Measurements from ENCODE around the gene PDCL3. TPM values are rescaled to one million over a fixed set of nuclear protein-coding genes. Genes with fewer than 3 reads are reported as not detected.

PDCL3 gene
- total RNA-seq, 1 donor from 2014 or later = 23.9 TPM

- no peaks in the 10 kb centered on the region for H3K27me3 ChIP-seq (ENCODE audit: control insufficient read depth, insufficient read depth, low read length)
- TF ChIP-seq CTCF (IDR thresholded peaks at IDR 0.05; ENCODE audit: insufficient read depth, low read length, poor library complexity, severe bottlenecking) = no peak
- no peak overlapping the region for H3K4me3 ChIP-seq (ENCODE audit: low read depth, low read length)
- DNase-seq (ENCODE audit: low read depth) = no peak
- H3K36me3 ChIP-seq (ENCODE audit: control insufficient read depth, insufficient read depth, low read length) = no peaks in the 10 kb centered on the region
These were observed 14.0 kb upstream of the PDCL3 start for GRCh38 chr2:100548771-100549170.

DNA sequence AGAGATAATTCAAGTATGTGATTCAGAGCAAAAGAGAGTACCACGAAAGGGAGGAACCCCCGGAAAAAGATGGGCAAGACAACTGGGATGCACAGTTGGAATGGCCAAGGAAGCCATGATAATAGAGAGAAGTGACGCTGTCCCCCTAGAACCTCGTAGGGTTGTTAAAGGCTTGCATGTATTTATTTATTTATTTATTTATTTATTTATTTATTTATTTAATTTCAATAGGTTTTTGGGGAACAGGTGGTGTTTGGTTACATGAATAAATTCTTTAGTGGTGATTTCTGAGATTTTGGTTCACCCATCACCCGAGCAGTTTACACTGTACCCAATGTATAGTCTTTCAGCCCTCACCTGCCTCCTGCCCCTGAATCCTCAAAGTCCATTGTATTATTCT, 11.5 kb upstream of the PDCL3 start:
- H3K4me3 ChIP-seq (ENCODE audit: low read depth, low read length) = no peak overlapping the region

DNA sequence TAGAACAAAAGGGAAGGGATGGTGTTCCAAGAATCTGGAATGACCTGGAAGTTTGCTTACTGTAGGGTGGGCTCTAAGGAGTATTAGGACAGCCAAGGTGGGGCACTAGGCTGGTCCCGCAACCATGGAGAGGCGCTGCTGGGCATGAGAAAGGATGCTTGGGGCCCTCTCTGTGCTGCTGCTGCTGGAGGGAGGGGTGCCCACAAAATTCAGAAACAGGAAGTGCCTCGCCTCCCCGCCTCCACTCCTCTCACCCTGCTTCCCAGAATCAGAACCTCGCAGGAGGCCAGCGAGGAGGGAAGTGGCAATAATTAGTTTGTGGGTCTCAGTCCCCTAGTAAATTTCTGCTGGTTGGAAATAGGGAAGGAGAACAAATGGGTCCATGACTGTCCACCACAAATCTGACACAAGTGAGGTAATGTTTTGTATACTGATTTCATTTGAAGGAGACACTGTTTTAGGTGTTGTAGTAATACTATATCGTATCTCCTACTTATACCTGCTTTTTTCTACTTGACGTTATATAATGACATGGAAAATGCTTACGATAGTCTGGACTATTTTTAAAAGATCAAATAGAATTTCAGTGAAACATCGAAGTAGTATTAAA, 7.9 kb upstream of the PDCL3 start:
- no peaks in the 10 kb centered on the region for H3K36me3 ChIP-seq (ENCODE audit: control insufficient read depth, insufficient read depth, low read length)
- DNase-seq (ENCODE audit: low read depth) = no peak
- H3K27me3 ChIP-seq (ENCODE audit: control insufficient read depth, insufficient read depth, low read length) = no peaks in the 10 kb centered on the region
- TF ChIP-seq CTCF (IDR thresholded peaks at IDR 0.05; ENCODE audit: insufficient read depth, low read length, poor library complexity, severe bottlenecking) = no peak
- H3K4me3 ChIP-seq (ENCODE audit: low read depth, low read length) = no peak overlapping the region

More for the DNA sequence above, 11.5 kb upstream of the PDCL3 start:
- DNase-seq (ENCODE audit: low read depth) = no peak
- no peaks in the 10 kb centered on the region for H3K27me3 ChIP-seq (ENCODE audit: control insufficient read depth, insufficient read depth, low read length)
- no peaks in the 10 kb centered on the region for H3K36me3 ChIP-seq (ENCODE audit: control insufficient read depth, insufficient read depth, low read length)
- no peak for TF ChIP-seq CTCF (IDR thresholded peaks at IDR 0.05; ENCODE audit: insufficient read depth, low read length, poor library complexity, severe bottlenecking)

- DNase-seq (ENCODE audit: low read depth) = no peak
- TF ChIP-seq CTCF (IDR thresholded peaks at IDR 0.05; ENCODE audit: insufficient read depth, low read length, poor library complexity, severe bottlenecking) = no peak
These were observed 6.0 kb upstream of the PDCL3 start for GRCh38 chr2:100556746-100557145.

DNA sequence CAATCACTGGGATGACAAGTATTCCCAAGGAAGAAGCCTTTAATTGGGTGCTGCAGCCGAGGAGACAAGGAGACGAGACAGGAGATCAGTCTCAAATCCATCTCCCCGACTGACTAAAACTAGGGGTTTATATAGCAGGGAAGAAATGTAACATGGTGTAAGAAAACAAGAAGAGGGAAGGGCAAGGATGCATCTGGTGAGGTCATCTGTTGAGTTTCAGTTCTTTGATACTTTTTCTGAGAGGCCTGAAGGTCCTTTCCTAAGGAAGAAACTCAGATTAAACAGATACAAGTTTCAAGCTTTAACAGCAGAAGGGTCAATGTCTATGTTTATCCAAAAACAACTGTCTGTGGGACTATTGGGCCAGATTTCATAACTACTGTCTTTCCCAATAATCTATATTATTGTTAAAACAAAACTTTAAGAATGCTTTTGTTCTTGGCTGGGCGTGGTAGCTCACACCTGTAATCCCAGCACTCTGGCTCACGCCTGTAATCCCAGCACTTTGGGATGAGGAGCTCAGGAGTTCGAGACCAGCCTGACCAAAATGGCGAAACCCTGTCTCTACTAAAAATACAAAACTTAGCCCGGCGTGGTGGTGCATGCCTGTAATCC, 2.5 kb upstream of the PDCL3 start:
- no peak overlapping the region for H3K4me3 ChIP-seq (ENCODE audit: low read depth, low read length)
- H3K27me3 ChIP-seq (ENCODE audit: control insufficient read depth, insufficient read depth, low read length) = no peaks in the 10 kb centered on the region
- no peak for DNase-seq (ENCODE audit: low read depth)
- TF ChIP-seq CTCF (IDR thresholded peaks at IDR 0.05; ENCODE audit: insufficient read depth, low read length, poor library complexity, severe bottlenecking) = no peak
- H3K36me3 ChIP-seq (ENCODE audit: control insufficient read depth, insufficient read depth, low read length) = no peaks in the 10 kb centered on the region

More at GRCh38 chr2:100556746-100557145, 6.0 kb upstream of the PDCL3 start:
- Histone ChIP-seq H3K27me3 (ENCODE audit: control insufficient read depth, insufficient read depth, low read length) (no peaks in the 10 kb centered on the region), H3K36me3 (ENCODE audit: control insufficient read depth, insufficient read depth, low read length) (no peaks in the 10 kb centered on the region), H3K4me3 (ENCODE audit: low read depth, low read length) (no peak overlapping the region)

- Histone ChIP-seq H3K4me3 (ENCODE audit: low read depth, low read length) (no peak overlapping the region), H3K36me3 (ENCODE audit: control insufficient read depth, insufficient read depth, low read length) (no peaks in the 10 kb centered on the region), H3K27me3 (ENCODE audit: control insufficient read depth, insufficient read depth, low read length) (no peaks in the 10 kb centered on the region)
- DNase-seq (ENCODE audit: low read depth) = no peak
- TF ChIP-seq CTCF (IDR thresholded peaks at IDR 0.05; ENCODE audit: insufficient read depth, low read length, poor library complexity, severe bottlenecking) = no peak
These were observed 1.6 kb upstream of the PDCL3 start for GRCh38 chr2:100561191-100561590.

All from kidney epithelial cell (primary cell).